ENCODE measurements around the gene PHAF1.

Gene PHAF1

GRCh38 chr16:67105246-67105645, 4.5 kb upstream of the PHAF1 start:
- Histone ChIP-seq H3K36me3 (ENCODE audit: insufficient read depth, low read length) (peaks cover 8% of the 10 kb centered on the region; the same call in 1 of the 2 replicates), H3K9ac (ENCODE audit: low read length) (no peak overlapping the region), H3K9me3 (ENCODE audit: low read length) (no peaks in the 10 kb centered on the region), H4K20me1 (ENCODE audit: insufficient read depth, low read length) (no peaks in the 10 kb centered on the region), H3K27me3 (ENCODE audit: insufficient read depth, low read length) (no peaks in the 10 kb centered on the region), H3K27ac (ENCODE audit: low read depth, low read length, poor library complexity, severe bottlenecking) (no peak overlapping the region), H3K4me2 (ENCODE audit: low read length) (no peak overlapping the region), H2AFZ (ENCODE audit: low read length) (no peak overlapping the region), H3F3A (ENCODE audit: insufficient read depth, low read length) (no peaks in the 10 kb centered on the region), H3K9me2 (ENCODE audit: low read depth, low read length) (no peaks in the 10 kb centered on the region), H3K4me3 (ENCODE audit: low read depth, low read length, poor library complexity, severe bottlenecking) (no peak overlapping the region), H3K79me2 (ENCODE audit: insufficient read depth, low read length) (peaks cover 3% of the 10 kb centered on the region; the same call in 1 of the 2 replicates), H3K4me1 (ENCODE audit: insufficient read depth, low read length, severe bottlenecking) (peaks cover 5% of the 10 kb centered on the region)
- no peak for TF ChIP-seq CTCF (IDR thresholded peaks at IDR 0.05; ENCODE audit: low read length)
- no peak for TF ChIP-seq EZH2 (IDR thresholded peaks at IDR 0.05; ENCODE audit: borderline replicate concordance, low read length)

GRCh38 chr16:67105881-67106280, 3.9 kb upstream of the PHAF1 start:
- no peak overlapping the region for H2AFZ ChIP-seq (ENCODE audit: low read length)
- no peaks in the 10 kb centered on the region for H3F3A ChIP-seq (ENCODE audit: insufficient read depth, low read length)
- peaks cover 8% of the 10 kb centered on the region; the same call in 1 of the 2 replicates for H3K36me3 ChIP-seq (ENCODE audit: insufficient read depth, low read length)

DNA sequence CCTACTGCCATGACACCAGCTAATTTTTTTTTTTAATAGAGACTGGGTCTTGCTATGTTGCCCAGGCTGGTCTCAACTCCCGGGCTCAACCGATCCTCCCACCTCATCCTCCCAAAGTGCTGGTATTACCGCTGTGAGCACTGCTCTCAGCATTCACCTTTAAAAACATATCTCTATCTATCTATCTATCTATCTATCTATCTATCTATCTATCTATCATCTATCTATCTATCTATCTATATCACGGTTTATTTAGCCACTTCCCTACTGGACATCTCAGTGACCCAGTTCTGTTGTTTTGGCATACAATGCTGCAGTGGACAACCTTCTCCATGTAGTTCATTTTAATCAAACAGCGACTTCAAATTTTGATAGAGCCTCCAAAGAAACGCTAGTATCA, 1.3 kb upstream of the PHAF1 start:
- Histone ChIP-seq H3K4me1 (ENCODE audit: insufficient read depth, low read length, severe bottlenecking) (peaks cover 24% of the 10 kb centered on the region), H3K9ac (ENCODE audit: low read length) (no peak overlapping the region), H3K27me3 (ENCODE audit: insufficient read depth, low read length) (no peaks in the 10 kb centered on the region), H3K9me3 (ENCODE audit: low read length) (no peaks in the 10 kb centered on the region), H3K36me3 (ENCODE audit: insufficient read depth, low read length) (no peaks in the 10 kb centered on the region), H3F3A (ENCODE audit: insufficient read depth, low read length) (no peaks in the 10 kb centered on the region), H4K20me1 (ENCODE audit: insufficient read depth, low read length) (no peaks in the 10 kb centered on the region), H3K4me2 (ENCODE audit: low read length) (no peak overlapping the region), H2AFZ (ENCODE audit: low read length) (no peak overlapping the region), H3K27ac (ENCODE audit: low read depth, low read length, poor library complexity, severe bottlenecking) (no peak overlapping the region), H3K79me2 (ENCODE audit: insufficient read depth, low read length) (peaks cover 20% of the 10 kb centered on the region), H3K9me2 (ENCODE audit: low read depth, low read length) (no peaks in the 10 kb centered on the region), H3K4me3 (ENCODE audit: low read depth, low read length, poor library complexity, severe bottlenecking) (no peak overlapping the region)
- TF ChIP-seq CTCF (IDR thresholded peaks at IDR 0.05; ENCODE audit: low read length) = no peak
- no peak for TF ChIP-seq EZH2 (IDR thresholded peaks at IDR 0.05; ENCODE audit: borderline replicate concordance, low read length)

More at GRCh38 chr16:67105881-67106280, 3.9 kb upstream of the PHAF1 start:
- TF ChIP-seq CTCF (IDR thresholded peaks at IDR 0.05; ENCODE audit: low read length) = no peak
- TF ChIP-seq EZH2 (IDR thresholded peaks at IDR 0.05; ENCODE audit: borderline replicate concordance, low read length) = no peak
- Histone ChIP-seq H3K79me2 (ENCODE audit: insufficient read depth, low read length) (peaks cover 9% of the 10 kb centered on the region), H3K9me3 (ENCODE audit: low read length) (no peaks in the 10 kb centered on the region), H3K9me2 (ENCODE audit: low read depth, low read length) (no peaks in the 10 kb centered on the region), H3K27ac (ENCODE audit: low read depth, low read length, poor library complexity, severe bottlenecking) (no peak overlapping the region), H3K27me3 (ENCODE audit: insufficient read depth, low read length) (no peaks in the 10 kb centered on the region), H3K4me2 (ENCODE audit: low read length) (no peak overlapping the region), H3K4me3 (ENCODE audit: low read depth, low read length, poor library complexity, severe bottlenecking) (no peak overlapping the region), H4K20me1 (ENCODE audit: insufficient read depth, low read length) (no peaks in the 10 kb centered on the region), H3K9ac (ENCODE audit: low read length) (no peak overlapping the region), H3K4me1 (ENCODE audit: insufficient read depth, low read length, severe bottlenecking) (peaks cover 11% of the 10 kb centered on the region)
